ENCODE measurements around the gene NATD1. TPM values are rescaled to one million over a fixed set of nuclear protein-coding genes. Genes with fewer than 3 reads are reported as not detected.
A peak's percentile ranks its signal among the peaks of the same experiment; 100 is the strongest.
"Not testable (repeated sequence)": the region's sequence is repeated elsewhere in the genome, so short reads cannot be mapped to it uniquely, and the experiment has no call there.

The NATD1 gene
- total RNA-seq, 1 donor from 2014 or later = 1.1 TPM

GRCh38 chr17:21239680-21240368, 13.4 kb downstream of the NATD1 start:
- no peaks in the 10 kb centered on the region for H3K27me3 Mint-ChIP-seq
- H3K9me3 Mint-ChIP-seq = peaks cover 13% of the 10 kb centered on the region
- intact Hi-C loops (cut with micrococcal nuclease) = no loop called here
- peaks cover 6% of the 10 kb centered on the region for H3K36me3 Mint-ChIP-seq (ENCODE audit: low read depth)
- no peak overlapping the region for H3K4me3 Mint-ChIP-seq
- H3K27ac Mint-ChIP-seq = no peak overlapping the region
- DNase-seq = peak; percentile 60
- H3K4me1 Mint-ChIP-seq = peaks cover 3% of the 10 kb centered on the region

- H3K27ac Mint-ChIP-seq = peak overlapping the region; percentile 76
- no peak overlapping the region for H3K4me3 Mint-ChIP-seq
- H3K4me1 Mint-ChIP-seq = peaks cover 3% of the 10 kb centered on the region
- H3K27me3 Mint-ChIP-seq = no peaks in the 10 kb centered on the region
- intact Hi-C loops (cut with micrococcal nuclease) = no loop called here
- H3K36me3 Mint-ChIP-seq (ENCODE audit: low read depth) = peaks cover 8% of the 10 kb centered on the region
- H3K9me3 Mint-ChIP-seq = peaks cover 13% of the 10 kb centered on the region
- no peak for DNase-seq
These were observed 17.3 kb downstream of the NATD1 start for GRCh38 chr17:21235921-21236320.

GRCh38 chr17:21233581-21234347, 19.4 kb downstream of the NATD1 start:
- peaks cover 13% of the 10 kb centered on the region for H3K9me3 Mint-ChIP-seq
- H3K36me3 Mint-ChIP-seq (ENCODE audit: low read depth) = peaks cover 8% of the 10 kb centered on the region
- no peaks in the 10 kb centered on the region for H3K27me3 Mint-ChIP-seq
- intact Hi-C loops (cut with micrococcal nuclease) = no loop called here
- no peak overlapping the region for H3K4me3 Mint-ChIP-seq
- no peak for DNase-seq
- H3K4me1 Mint-ChIP-seq = peaks cover 3% of the 10 kb centered on the region
- H3K27ac Mint-ChIP-seq = no peak overlapping the region

GRCh38 chr17:21232033-21232749, 21.0 kb downstream of the NATD1 start:
- no peaks in the 10 kb centered on the region for H3K27me3 Mint-ChIP-seq
- intact Hi-C loops (cut with micrococcal nuclease) = no loop called here
- peaks cover 13% of the 10 kb centered on the region for H3K9me3 Mint-ChIP-seq
- peaks cover 8% of the 10 kb centered on the region for H3K36me3 Mint-ChIP-seq (ENCODE audit: low read depth)
- DNase-seq = no peak
- H3K4me1 Mint-ChIP-seq = peaks cover 3% of the 10 kb centered on the region
- H3K27ac Mint-ChIP-seq = no peak overlapping the region
- H3K4me3 Mint-ChIP-seq = no peak overlapping the region

- Mint-ChIP-seq H3K27ac (no peak overlapping the region), H3K4me3 (no peak overlapping the region), H3K27me3 (no peaks in the 10 kb centered on the region), H3K9me3 (peaks cover 13% of the 10 kb centered on the region), H3K36me3 (ENCODE audit: low read depth) (peaks cover 8% of the 10 kb centered on the region), H3K4me1 (peaks cover 3% of the 10 kb centered on the region)
- DNase-seq = no peak
- intact Hi-C loops (cut with micrococcal nuclease) = no loop called here
These were observed 21.7 kb downstream of the NATD1 start for GRCh38 chr17:21231533-21231932.

- intact Hi-C loops (cut with micrococcal nuclease) = no loop called here
- no peaks in the 10 kb centered on the region for H3K27me3 Mint-ChIP-seq
- no peaks in the 10 kb centered on the region for H3K9me3 Mint-ChIP-seq
- H3K27ac Mint-ChIP-seq = no peak overlapping the region
- DNase-seq = no peak
- H3K4me3 Mint-ChIP-seq = no peak overlapping the region
- H3K36me3 Mint-ChIP-seq (ENCODE audit: low read depth) = no peaks in the 10 kb centered on the region
- H3K4me1 Mint-ChIP-seq = no peaks in the 10 kb centered on the region
These were observed 24.4 kb downstream of the NATD1 start for GRCh38 chr17:21228845-21229244.

GRCh38 chr17:21228111-21228510, 25.1 kb downstream of the NATD1 start:
- H3K27ac Mint-ChIP-seq = no peak overlapping the region

GRCh38 chr17:21227277-21227676, 25.9 kb downstream of the NATD1 start:
- H3K4me3 Mint-ChIP-seq; H3K9me3 Mint-ChIP-seq; intact Hi-C loops (cut with micrococcal nuclease); H3K27me3 Mint-ChIP-seq; H3K36me3 Mint-ChIP-seq (ENCODE audit: low read depth); DNase-seq; H3K4me1 Mint-ChIP-seq; H3K27ac Mint-ChIP-seq: not testable (repeated sequence)

More at GRCh38 chr17:21228111-21228510, 25.1 kb downstream of the NATD1 start:
- H3K27me3 Mint-ChIP-seq = no peaks in the 10 kb centered on the region
- no peak for DNase-seq
- no peaks in the 10 kb centered on the region for H3K4me1 Mint-ChIP-seq
- H3K4me3 Mint-ChIP-seq = no peak overlapping the region
- intact Hi-C loops (cut with micrococcal nuclease) = no loop called here
- H3K9me3 Mint-ChIP-seq = no peaks in the 10 kb centered on the region
- no peaks in the 10 kb centered on the region for H3K36me3 Mint-ChIP-seq (ENCODE audit: low read depth)

- peaks cover 2% of the 10 kb centered on the region for H3K4me1 Mint-ChIP-seq
- no peak for DNase-seq
- H3K36me3 Mint-ChIP-seq (ENCODE audit: low read depth) = peaks cover 12% of the 10 kb centered on the region
- H3K4me3 Mint-ChIP-seq = no peak overlapping the region
- no peak overlapping the region for H3K27ac Mint-ChIP-seq
- intact Hi-C loops (cut with micrococcal nuclease) = no loop called here
- H3K27me3 Mint-ChIP-seq = no peaks in the 10 kb centered on the region
- H3K9me3 Mint-ChIP-seq = no peaks in the 10 kb centered on the region
These were observed 30.1 kb downstream of the NATD1 start for GRCh38 chr17:21223086-21223485.

GRCh38 chr17:21218831-21219380, 34.3 kb downstream of the NATD1 start:
- intact Hi-C loops (cut with micrococcal nuclease) = no loop called here
- H3K27me3 Mint-ChIP-seq = no peaks in the 10 kb centered on the region
- no peak overlapping the region for H3K27ac Mint-ChIP-seq

GRCh38 chr17:21218101-21218500, 35.1 kb downstream of the NATD1 start:
- H3K27me3 Mint-ChIP-seq = no peaks in the 10 kb centered on the region
- intact Hi-C loops (cut with micrococcal nuclease) = no loop called here
- H3K9me3 Mint-ChIP-seq = no peaks in the 10 kb centered on the region
- peak overlapping the region; percentile 58 for H3K27ac Mint-ChIP-seq
- peaks cover 23% of the 10 kb centered on the region for H3K36me3 Mint-ChIP-seq (ENCODE audit: low read depth)
- H3K4me3 Mint-ChIP-seq = no peak overlapping the region
- H3K4me1 Mint-ChIP-seq = peaks cover 30% of the 10 kb centered on the region
- no peak for DNase-seq

More at GRCh38 chr17:21218831-21219380, 34.3 kb downstream of the NATD1 start:
- no peak for DNase-seq
- no peaks in the 10 kb centered on the region for H3K9me3 Mint-ChIP-seq
- peaks cover 27% of the 10 kb centered on the region for H3K4me1 Mint-ChIP-seq
- H3K4me3 Mint-ChIP-seq = no peak overlapping the region
- H3K36me3 Mint-ChIP-seq (ENCODE audit: low read depth) = peaks cover 23% of the 10 kb centered on the region

GRCh38 chr17:21217346-21217745, 35.9 kb downstream of the NATD1 start:
- Mint-ChIP-seq H3K4me3 (no peak overlapping the region), H3K4me1 (peaks cover 35% of the 10 kb centered on the region), H3K9me3 (no peaks in the 10 kb centered on the region), H3K36me3 (ENCODE audit: low read depth) (peaks cover 23% of the 10 kb centered on the region), H3K27me3 (no peaks in the 10 kb centered on the region), H3K27ac (no peak overlapping the region)
- intact Hi-C loops (cut with micrococcal nuclease) = no loop called here
- no peak for DNase-seq

GRCh38 chr17:21215935-21216334, 37.3 kb downstream of the NATD1 start:
- Mint-ChIP-seq H3K9me3 (no peaks in the 10 kb centered on the region), H3K36me3 (ENCODE audit: low read depth) (peaks cover 16% of the 10 kb centered on the region), H3K4me3 (peak overlapping the region; percentile 90), H3K4me1 (peaks cover 44% of the 10 kb centered on the region), H3K27ac (peak overlapping the region; percentile 52), H3K27me3 (no peaks in the 10 kb centered on the region)
- no peak for DNase-seq
- intact Hi-C loops (cut with micrococcal nuclease) = loop anchor here (2.0 kb wide), 2 partner anchors 37 to 89 kb away; partner anchors contain the start of genes DHRS7B and NATD1
